GM18517 (cell line): ENCODE results near the gene STRADA.
A peak's percentile ranks its signal among the peaks of the same experiment; 100 is the strongest.

Source experiments
- ATAC-seq: cut with Tn5 transposase; IDR thresholded peaks from one replicate; pipeline ENCODE4 v1.9.1; 2021; ENCODE audit warnings: mild to moderate bottlenecking, moderate library complexity; ENCODE audit not compliant: unreplicated experiment

STRADA gene

GRCh38 chr17:63701868-63702720 is 39.5 kb downstream of the STRADA start:
- no peak for ATAC-seq

DNA sequence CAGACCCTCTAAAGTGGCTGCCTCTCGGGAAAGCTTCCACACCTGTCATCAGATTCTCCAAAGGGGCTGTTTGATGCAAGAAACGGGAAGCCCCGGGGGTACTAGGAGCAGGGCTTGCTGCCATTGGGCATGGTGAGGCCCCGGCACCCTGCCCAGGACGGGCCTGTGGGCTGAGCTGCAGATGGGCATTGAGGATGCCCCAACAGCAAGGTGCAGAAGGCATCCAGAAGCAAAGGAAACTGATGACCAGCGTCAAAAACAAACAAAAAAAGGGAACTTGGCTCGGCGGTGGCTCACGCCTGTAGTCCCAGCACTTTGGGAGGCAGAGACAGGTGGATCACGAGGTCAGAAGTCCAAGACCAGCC is 40.2 kb downstream of the STRADA start:
- ATAC-seq = no peak

DNA sequence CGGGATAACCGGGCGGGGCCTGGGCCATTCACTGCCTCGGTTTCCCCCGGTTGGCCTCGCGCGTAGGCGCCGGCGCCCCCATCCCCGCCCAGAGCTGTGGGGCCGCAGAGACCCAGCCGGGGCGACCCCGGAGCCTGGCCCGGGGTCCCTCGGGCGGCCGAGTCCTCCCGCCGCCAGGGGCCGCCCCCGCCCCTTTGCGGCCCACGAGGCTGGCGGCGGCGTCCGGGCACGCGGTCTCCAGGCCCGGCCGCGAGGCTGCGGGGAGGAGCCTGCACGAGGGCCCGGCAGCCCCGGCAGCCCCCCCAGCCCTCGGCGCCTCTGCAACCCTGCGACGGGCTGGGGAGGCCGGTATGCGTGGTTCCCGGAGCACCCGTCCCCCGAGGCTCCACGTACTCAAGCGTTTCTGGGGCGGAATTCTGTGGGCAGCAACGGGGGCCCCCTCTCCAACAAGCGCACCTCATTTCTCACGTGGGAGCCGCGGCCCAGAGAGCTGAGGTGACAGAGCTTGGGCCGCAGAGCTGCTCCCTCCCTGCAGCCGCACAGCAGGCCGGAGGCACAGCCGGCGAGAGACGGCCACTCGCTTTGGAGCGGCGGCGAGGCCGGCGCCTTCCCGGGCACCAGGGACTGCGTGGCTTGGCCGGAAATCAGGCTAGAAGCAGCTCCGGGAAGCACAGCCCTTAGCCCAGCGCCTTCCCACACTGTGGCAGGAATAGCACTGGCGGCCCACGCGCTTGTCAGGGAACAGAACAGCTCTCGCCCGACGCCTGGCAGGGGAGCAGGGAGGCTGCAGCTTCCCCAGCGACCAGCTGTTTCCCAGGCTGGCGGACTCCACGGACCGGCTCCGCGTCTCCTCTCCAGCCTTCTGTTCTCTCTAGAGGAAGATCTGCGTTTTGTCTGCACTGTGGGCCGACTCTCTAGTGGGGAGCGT is 40.8 kb downstream of the STRADA start:
- no peak for ATAC-seq

GRCh38 chr17:63699638-63700527 is 41.7 kb downstream of the STRADA start, which contains the start of gene LIMD2:
LIMD2 (minus strand) TSS chr17:63700125; CDS start chr17:63699298, 827 bp downstream.
- no peak for ATAC-seq

DNA sequence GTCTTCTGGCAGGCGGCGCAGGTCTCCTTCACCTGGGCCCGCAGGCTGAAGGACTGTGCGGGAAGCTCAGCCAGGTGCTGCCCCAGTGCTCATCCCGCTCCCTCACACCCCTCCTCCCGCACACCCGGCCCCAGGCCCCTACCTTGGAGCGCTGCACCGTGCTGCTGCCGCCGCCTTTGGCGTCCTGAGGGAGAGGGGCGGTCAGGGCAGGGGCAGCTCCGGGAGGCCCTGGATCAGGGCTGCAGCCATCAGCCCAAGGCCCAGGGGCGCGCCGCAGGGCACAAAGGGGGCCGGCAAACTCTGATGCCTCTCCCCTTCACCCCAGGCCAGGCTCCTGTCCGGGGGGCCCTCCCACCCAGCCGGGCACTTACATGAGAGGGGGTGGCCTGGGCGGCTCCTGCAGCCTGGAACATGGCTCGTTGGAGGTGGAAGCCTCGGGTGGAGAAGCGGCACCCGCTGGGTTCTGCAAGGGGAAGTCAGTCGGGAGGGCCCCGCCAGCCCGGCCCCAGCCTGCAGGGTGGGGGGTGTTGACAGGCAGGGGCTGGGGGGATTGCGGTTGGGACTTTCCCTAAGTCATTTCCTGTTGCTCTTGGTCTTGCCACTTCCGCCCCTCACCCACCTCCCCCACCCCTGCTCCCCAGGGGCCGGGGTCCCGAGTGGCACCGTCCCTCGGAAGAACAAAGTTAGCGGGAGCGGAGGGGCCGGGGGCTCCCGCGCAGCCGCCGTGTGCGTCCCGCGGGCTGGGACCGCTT is 42.5 kb downstream of the STRADA start:
- ATAC-seq = no peak

DNA sequence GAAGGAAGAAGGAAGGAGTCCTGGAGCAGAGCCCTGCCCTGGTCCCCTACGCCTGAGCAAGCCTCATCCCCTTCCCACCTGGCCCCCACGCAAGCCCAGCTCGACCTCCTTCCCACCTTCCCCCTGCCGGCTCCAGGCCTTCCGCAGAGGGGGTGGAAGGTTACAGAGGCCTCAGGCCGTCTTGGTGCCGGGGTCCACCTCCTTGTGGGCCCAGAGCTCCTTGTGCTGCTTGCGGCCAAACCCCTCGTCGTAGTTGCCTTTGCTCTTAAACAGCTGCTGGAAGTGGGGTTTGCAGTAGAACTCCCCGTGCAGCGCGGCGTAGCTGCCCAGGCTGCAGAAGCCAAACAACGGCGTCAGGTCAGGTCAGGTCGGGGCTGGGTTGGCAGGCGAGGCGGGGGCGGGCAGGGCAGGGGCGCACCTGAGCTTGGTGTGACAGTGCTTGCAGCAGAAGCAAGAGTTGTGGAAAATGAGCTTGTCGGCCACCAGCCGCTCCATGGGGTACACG is 43.2 kb downstream of the STRADA start:
- no peak for ATAC-seq

- peak; percentile 37 for ATAC-seq
Measured at GRCh38 chr17:63697341-63698286, 44.0 kb downstream of the STRADA start.

DNA sequence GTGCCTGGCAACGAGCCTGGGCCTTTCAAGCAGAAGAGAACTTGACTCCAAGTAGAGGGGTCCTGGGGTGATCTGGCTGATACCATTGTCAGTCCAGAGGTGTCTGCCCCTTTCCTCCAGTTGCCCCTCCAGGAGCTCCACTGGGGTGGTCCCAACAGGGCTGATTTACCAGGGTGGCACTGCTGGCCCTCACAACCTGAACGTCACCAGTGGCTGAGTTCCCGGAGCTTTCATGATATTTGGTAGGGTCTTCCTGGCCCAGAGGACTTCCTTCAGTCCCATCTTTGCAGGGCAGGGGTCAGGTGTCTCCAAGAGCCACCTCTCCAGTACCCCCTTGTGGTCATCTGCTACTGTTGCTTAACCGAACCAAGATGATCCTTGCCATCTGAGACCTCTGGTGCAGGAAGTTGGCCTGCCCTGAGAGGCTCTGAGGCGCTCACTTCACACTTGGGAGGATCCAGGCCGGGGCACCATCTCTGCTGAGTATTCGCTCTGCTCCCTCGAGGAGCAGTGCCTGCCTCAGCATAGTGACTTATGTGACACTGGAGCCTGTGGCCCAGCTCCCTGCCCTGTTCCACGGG is 45.1 kb downstream of the STRADA start:
- no peak for ATAC-seq

DNA sequence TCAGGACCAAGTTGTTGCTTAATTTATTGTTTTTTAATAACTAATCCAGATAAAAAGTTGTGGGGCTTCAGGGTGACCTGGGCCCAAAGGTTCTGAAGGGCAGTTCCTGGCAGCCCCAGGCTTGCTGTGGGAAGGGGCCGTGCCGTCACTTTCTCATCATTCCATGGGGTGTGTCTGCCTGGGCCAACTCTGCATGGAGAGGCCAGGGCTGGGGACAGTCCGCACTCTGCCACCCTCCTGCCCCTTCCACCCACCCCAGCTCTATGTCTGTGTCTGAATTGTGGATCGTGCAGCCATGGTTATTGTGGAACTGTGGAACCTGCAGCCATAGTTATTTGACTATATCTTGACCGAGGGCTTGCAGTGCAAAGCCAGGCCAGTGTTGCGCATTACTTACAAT is 45.7 kb downstream of the STRADA start:
- no peak for ATAC-seq

DNA sequence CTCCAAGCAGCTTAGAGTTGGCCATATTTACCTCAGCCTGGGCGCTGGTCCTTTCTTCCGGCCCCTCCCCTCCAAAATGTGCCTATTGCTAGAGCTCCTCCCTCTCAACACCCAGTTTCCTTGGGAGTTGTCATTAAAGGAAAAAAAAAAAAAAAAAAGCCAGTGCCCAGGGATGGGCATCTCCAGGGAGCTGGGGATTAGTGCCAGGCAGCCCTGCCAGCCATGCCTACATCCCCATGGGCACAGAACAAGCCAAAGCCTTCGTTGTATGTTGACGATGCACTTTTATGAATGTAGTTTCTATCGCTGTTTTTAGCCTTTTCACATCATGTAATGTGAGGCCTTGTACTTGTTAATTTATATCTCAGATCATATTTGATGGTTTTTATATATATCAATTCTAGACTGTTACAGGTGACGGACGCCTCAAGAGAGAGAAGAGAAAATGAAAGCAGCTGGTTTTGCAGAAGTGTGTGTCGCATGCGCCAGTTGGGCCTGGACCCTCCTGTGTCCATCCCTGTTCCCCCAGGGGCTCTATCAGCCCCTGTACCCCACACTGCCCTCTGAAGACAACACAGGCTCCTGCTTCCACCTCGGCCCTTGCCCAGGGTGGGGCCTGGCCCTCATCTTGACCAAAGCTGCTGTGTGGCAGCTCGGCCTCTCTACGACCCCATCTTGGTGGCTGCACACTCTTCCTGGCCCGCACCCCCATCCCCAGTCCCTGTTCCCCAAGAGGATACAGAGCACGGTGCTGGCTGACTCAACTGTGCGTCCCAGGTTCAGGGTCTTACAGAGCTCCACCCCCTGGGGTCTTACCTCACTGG is 46.4 kb downstream of the STRADA start:
- no peak for ATAC-seq

GRCh38 chr17:63694229-63694949 is 47.2 kb downstream of the STRADA start:
- no peak for ATAC-seq

DNA sequence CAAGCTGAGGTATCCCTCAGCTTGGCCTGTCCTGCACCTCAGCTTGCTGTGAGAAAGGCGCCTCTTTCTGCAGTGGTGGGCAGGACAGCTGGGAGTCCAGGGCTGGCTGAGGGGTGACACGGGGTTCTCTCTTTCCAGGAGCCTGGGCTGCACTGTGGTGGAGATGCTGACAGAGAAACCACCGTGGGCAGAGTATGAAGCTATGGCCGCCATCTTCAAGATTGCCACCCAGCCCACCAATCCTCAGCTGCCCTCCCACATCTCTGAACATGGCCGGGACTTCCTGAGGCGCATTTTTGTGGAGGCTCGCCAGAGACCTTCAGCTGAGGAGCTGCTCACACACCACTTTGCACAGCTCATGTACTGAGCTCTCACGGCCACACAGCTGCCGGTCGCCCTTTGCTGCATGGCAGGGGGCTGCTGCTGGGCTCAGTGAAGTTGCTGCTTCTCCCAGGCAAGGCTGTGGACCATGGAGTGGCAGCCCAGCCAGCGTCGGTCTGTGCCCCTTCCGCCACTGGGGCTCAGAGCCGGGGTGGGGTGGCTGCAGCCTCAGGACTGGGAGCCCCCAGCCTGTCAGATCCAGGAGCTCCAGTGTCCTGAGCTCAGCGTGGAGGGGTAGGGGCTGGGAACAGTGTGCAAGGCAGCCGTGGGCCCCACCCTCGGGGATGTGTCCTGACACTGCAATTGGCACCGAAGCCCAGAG is 48.0 kb downstream of the STRADA start:
- ATAC-seq = no peak

- no peak for ATAC-seq
Measured at GRCh38 chr17:63692195-63692816, 49.3 kb downstream of the STRADA start.

- ATAC-seq = no peak
Measured at GRCh38 chr17:63689479-63689878, 52.1 kb downstream of the STRADA start.

- no peak for ATAC-seq
Measured at GRCh38 chr17:63688396-63689020, 53.1 kb downstream of the STRADA start.
